GM12878 (cell line): ENCODE measurements around the gene PGLYRP3. TPM values are rescaled to one million over a fixed set of nuclear protein-coding genes. Genes with fewer than 3 reads are reported as not detected.

ENCODE experiments used
- ATAC-seq: fragments of 200-7000 bp; cut with Tn5 transposase; 3 replicates; pipeline ENCODE4 v1.9.1; 2020; ENCODE audit warnings: mild to moderate bottlenecking, moderate library complexity
- BruUV-seq: library from RNA; stranded (reverse); fragments of 400-500 nt; replicated peaks from 2 replicates; lab custom pipeline; 2021; lab: Mats Ljungman, UMichigan
- CTCF ChIA-PET: fragments of 300-600 bp; sonication (Branson Sonifier 250); formaldehyde crosslinking; extraction: SDS; loops from one replicate; lab custom pipeline; 2021; ENCODE audit warnings: inconsistent platforms; lab: Yijun Ruan, JAX
- POLR2A ChIA-PET: fragments of 350-600 bp; formaldehyde crosslinking; extraction: SDS; loops from one replicate; lab custom pipeline; 2021; ENCODE audit warnings: inconsistent platforms; lab: Charles Lee
- RAD21 ChIA-PET: fragments of 300-600 bp; sonication (Branson Sonifier 250); formaldehyde crosslinking; loops from one replicate; lab custom pipeline; 2023; ENCODE audit warnings: antibody characterized with exemption; ENCODE audit not compliant: unreplicated experiment; lab: Charles Lee
- SMC1A ChIA-PET: fragments of 300-600 bp; sonication (Branson Sonifier 250); formaldehyde crosslinking; loops from one replicate; lab custom pipeline; 2023; ENCODE audit not compliant: unreplicated experiment, uncharacterized antibody; lab: Charles Lee
- DNase-seq: peaks from one replicate; pipeline ENCODE4 v3.0.0-alpha.2; 2011; ENCODE audit warnings: low read depth, low spot score
- FAIRE-seq: peaks from 3 replicates; lab custom pipeline; 2011; peaks lifted over from hg19 to GRCh38; lab: Jason Lieb, UNC
- H2AFZ ChIP-seq: 2 replicates; pipeline ENCODE4 v1.6.0; 2011; ENCODE audit warnings: low read depth, low read length, control low read depth; ENCODE audit not compliant: control insufficient read depth
- H3K27ac ChIP-seq: 2 replicates; pipeline ENCODE4 v1.5.1; 2011; ENCODE audit warnings: control low read depth; ENCODE audit not compliant: control insufficient read depth, insufficient read depth
- H3K27me3 ChIP-seq, 2 experiments: replicated peaks in 1 of 2; 2 replicates each; pipeline versions ENCODE4 v1.6.0 to v1.6.1; 2011; ENCODE audit warnings: low read length in 1 of 2; ENCODE audit not compliant: control insufficient read depth in 2 of 2, insufficient read depth in 2 of 2
- H3K36me3 ChIP-seq, 2 experiments: 2 replicates each; pipeline ENCODE4 v1.5.1; 2011; ENCODE audit warnings: low read length in 1 of 2; ENCODE audit not compliant: control insufficient read depth in 2 of 2, insufficient read depth in 2 of 2
- H3K4me1 ChIP-seq: 2 replicates; pipeline ENCODE4 v1.6.1; 2011; ENCODE audit warnings: mild to moderate bottlenecking, low read length, moderate library complexity, mixed read lengths; ENCODE audit not compliant: control insufficient read depth, insufficient read depth
- H3K4me2 ChIP-seq: 2 replicates; pipeline ENCODE4 v1.6.0; 2011; ENCODE audit warnings: control low read depth; ENCODE audit not compliant: control insufficient read depth, insufficient read depth
- H3K4me3 ChIP-seq: fragments of 200-600 bp; sonication (generic); 2 replicates; pipeline ENCODE4 v1.5.1; 2016
- H3K79me2 ChIP-seq: 2 replicates; pipeline ENCODE4 v1.6.0; 2011; ENCODE audit warnings: low read length; ENCODE audit not compliant: control insufficient read depth, insufficient read depth
- H3K9ac ChIP-seq: 2 replicates; pipeline ENCODE4 v1.8.0; 2011; ENCODE audit warnings: low read length, control low read depth, mixed read lengths; ENCODE audit not compliant: control insufficient read depth, insufficient read depth
- H3K9me3 ChIP-seq: replicated peaks from 3 replicates; pipeline ENCODE4 v1.5.1; 2011; ENCODE audit warnings: mild to moderate bottlenecking, low read length; ENCODE audit not compliant: control insufficient read depth, insufficient read depth
- H4K20me1 ChIP-seq: 2 replicates; pipeline ENCODE4 v1.6.0; 2011; ENCODE audit not compliant: control insufficient read depth, insufficient read depth
- CUX1 ChIP-seq: IDR thresholded peaks from 2 replicates; pipeline ENCODE4 v1.6.1; 2012; ENCODE audit warnings: improper control_type of control experiment, low read depth, low read length; ENCODE audit not compliant: insufficient replicate concordance
- GABPA ChIP-seq: IDR thresholded peaks from 2 replicates; pipeline ENCODE4 v1.6.1; 2014; ENCODE audit warnings: antibody characterized with exemption, low read depth, mild to moderate bottlenecking, inconsistent platforms
- HSF1 ChIP-seq: fragments of 150-350 bp; IDR thresholded peaks from 2 replicates; pipeline ENCODE4 v1.6.1; 2014; ENCODE audit warnings: mild to moderate bottlenecking, low read depth, low read length
- JUND ChIP-seq: IDR thresholded peaks from 2 replicates; pipeline ENCODE4 v1.6.1; 2012; ENCODE audit warnings: low read depth, mild to moderate bottlenecking, low read length, improper control_type of control experiment, moderate library complexity
- NFYB ChIP-seq: IDR thresholded peaks from 2 replicates; pipeline ENCODE4 v1.6.1; 2011; ENCODE audit warnings: low read depth, mild to moderate bottlenecking, low read length, improper control_type of control experiment, moderate library complexity; ENCODE audit not compliant: insufficient read depth
- PKNOX1 ChIP-seq: fragments of 450-650 bp; IDR thresholded peaks from 2 replicates; pipeline ENCODE4 v1.6.1; 2016; ENCODE audit warnings: mild to moderate bottlenecking
- SIX5 ChIP-seq: IDR thresholded peaks from 2 replicates; pipeline ENCODE4 v1.6.1; 2011; ENCODE audit warnings: mild to moderate bottlenecking, low read depth, low read length, moderate library complexity; ENCODE audit not compliant: severe bottlenecking
- SUPT20H ChIP-seq: IDR thresholded peaks from 2 replicates; pipeline ENCODE4 v1.6.1; 2011; ENCODE audit warnings: low read depth, mild to moderate bottlenecking, low read length, moderate library complexity, borderline replicate concordance; ENCODE audit not compliant: control insufficient read depth
- TCF7 ChIP-seq: IDR thresholded peaks from 2 replicates; pipeline ENCODE4 v1.6.1; 2014; ENCODE audit warnings: antibody characterized with exemption, borderline replicate concordance
- WGBS: methylation state at CpG from one replicate; pipeline ENCODE4 v1.1.6; 2016; ENCODE audit warnings: low lambda C conversion rate; ENCODE audit not compliant: insufficient replicate concordance, insufficient coverage; ENCODE audit errors: missing lambda C conversion rate; 5-methylcytosine and 5-hydroxymethylcytosine counted together
- in situ Hi-C: fragments of 300-500 bp; cut with MboI; formaldehyde crosslinking; loops from 9 replicates; pipeline ENCODE4 v1.14.3; 2018; ENCODE audit warnings: mixed read lengths
- intact Hi-C: fragments of 100-400 bp; cut with micrococcal nuclease; formaldehyde crosslinking; loops from one replicate; pipeline ENCODE4 v1.14.2; 2022; ENCODE audit not compliant: unreplicated experiment
- polyA plus RNA-seq, 11 experiments: library from polyadenylated mRNA; depleted of rRNA in 4 of 11; unstranded in 6 of 11; stranded (reverse) in 5 of 11; fragments of >200 nt; fragmentation: Nextera tagmentation in 4 of 11; fragmentation: Illumina TruSeq in 1 of 11; extraction: Ambion mirVana in 4 of 11; extraction: Trizol in 1 of 11; gene quantifications; 1 replicate in 1 of 11; 2 replicates in 10 of 11; pipeline versions ENCODE4 v1.2.1 to v1.2.3, GENCODE V29; 2011 to 2016; ENCODE audit warnings: inconsistent platforms in 2 of 11, missing spikeins in 2 of 11, low read depth in 1 of 11
- total RNA-seq, 4 experiments: library from RNA; depleted of rRNA in 3 of 4; stranded (reverse); fragments of >200 nt in 3 of 4; fragmentation: Illumina TruSeq in 1 of 4; extraction: Trizol in 1 of 4; gene quantifications; 2 replicates each; pipeline versions ENCODE4 v1.2.1 to v1.2.3, GENCODE V29; 2013 to 2021

Gene PGLYRP3
- total and polyA plus RNA-seq, 10 of the 15 experiments (the other 5 are each of a cell fraction or from before 2014, with no cell fraction given) = 0.10 to 0.49 (median 0.18) TPM; not detected in 7

GRCh38 chr1:153324912-153325311 lies 12.2 kb upstream of the PGLYRP3 start:
- H3K4me3 ChIP-seq = no peak overlapping the region
- SMC1A ChIA-PET = interaction anchor here (0.8 to 1.1 kb wide), 2 partner anchors 11 to 19 kb away, joined by 4 read pairs; no protein-coding TSS in a partner anchor
- DNase-seq = no peak
- H4K20me1 ChIP-seq = no peaks in the 10 kb centered on the region
- H3K4me1 ChIP-seq = no peaks in the 10 kb centered on the region
- intact Hi-C loops (no loop called here), in situ Hi-C loops (no loop called here)
- POLR2A ChIA-PET = interaction anchor here (0.7 to 1.4 kb wide), 2 partner anchors 12 to 358 kb away, joined by 5 to 6 read pairs; no protein-coding TSS in a partner anchor
- H3K36me3 ChIP-seq = no peaks in the 10 kb centered on the region
- no peak overlapping the region for H2AFZ ChIP-seq
- no peaks in the 10 kb centered on the region; the same call in 1 of the 3 replicates for H3K9me3 ChIP-seq
- H3K79me2 ChIP-seq = no peaks in the 10 kb centered on the region
- RAD21 ChIA-PET = no interaction called here
- no TSS peak for BruUV-seq
- TF ChIP-seq JUND (no peak), PKNOX1 (peak; percentile 38; the same call in 1 of the 2 replicates), GABPA (no peak), SIX5 (no peak)
- no peak overlapping the region for H3K27ac ChIP-seq
- H3K9ac ChIP-seq = no peak overlapping the region
- CTCF ChIA-PET = interaction anchor here (0.6 to 0.9 kb wide), 6 partner anchors 11 to 865 kb away, joined by 3 to 4 read pairs (median 4); no protein-coding TSS in a partner anchor
- no peak for ATAC-seq
- H3K27me3 ChIP-seq = no peaks in the 10 kb centered on the region
- no peak for FAIRE-seq
- no peak overlapping the region for H3K4me2 ChIP-seq

- no TSS peak for BruUV-seq
- H3K4me2 ChIP-seq = no peak overlapping the region
- no peaks in the 10 kb centered on the region for H3K4me1 ChIP-seq
- no peak overlapping the region for H3K9ac ChIP-seq
- intact Hi-C loops = no loop called here
- WGBS = 55% methylated on average over 1 of the region's 1 CpG
- POLR2A ChIA-PET = no interaction called here
- no peaks in the 10 kb centered on the region for H4K20me1 ChIP-seq
- no peaks in the 10 kb centered on the region for H3K79me2 ChIP-seq
- H3K9me3 ChIP-seq = no peaks in the 10 kb centered on the region; the same call in 2 of the 3 replicates
- H3K27me3 ChIP-seq = no peaks in the 10 kb centered on the region
- no peak overlapping the region for H3K27ac ChIP-seq
- no peak overlapping the region for H3K4me3 ChIP-seq
- CTCF ChIA-PET = no interaction called here
- in situ Hi-C loops = no loop called here
- no peak for FAIRE-seq
- RAD21 ChIA-PET = no interaction called here
- no peak for DNase-seq
- no peak for ATAC-seq
- H3K36me3 ChIP-seq = no peaks in the 10 kb centered on the region
- no peak overlapping the region for H2AFZ ChIP-seq
- SMC1A ChIA-PET = no interaction called here
- TF ChIP-seq CUX1 (no peak), TCF7 (no peak), HSF1 (no peak), SUPT20H (no peak), NFYB (no peak)
Measured at GRCh38 chr1:153322568-153322967, 9.8 kb upstream of the PGLYRP3 start.
